CD4-positive, CD25-positive, alpha-beta regulatory T cell (primary cell): ENCODE data around the gene CAST. TPM values are rescaled to one million over a fixed set of nuclear protein-coding genes. Genes with fewer than 3 reads are reported as not detected.

Experiments
- ATAC-seq, 2 donors: fragments of 150-1000 bp; cut with Tn5 transposase; one replicate each; pipeline ENCODE4 v1.10.0; 2021; ENCODE audit warnings: low read depth in 2 of 2, moderate number of reproducible peaks in 2 of 2, moderate library complexity in 1 of 2
- DNase-seq, 3 donors: peaks; one replicate each; pipeline versions ENCODE4 v3.0.0 to v3.0.0-alpha.2; 2012 to 2022; ENCODE audit warnings: mixed read lengths in 1 of 3
- H3K27ac ChIP-seq: one replicate; pipeline ENCODE4 v1.7.0; 2013; ENCODE audit warnings: mild to moderate bottlenecking, low read length; ENCODE audit not compliant: insufficient read depth, poor library complexity, severe bottlenecking
- H3K27me3 ChIP-seq: one replicate; pipeline ENCODE4 v1.7.0; 2013; ENCODE audit warnings: low read length; ENCODE audit not compliant: control insufficient read depth, insufficient read depth
- H3K36me3 ChIP-seq: one replicate; pipeline ENCODE4 v1.7.0; 2013; ENCODE audit warnings: mild to moderate bottlenecking, low read length, moderate library complexity; ENCODE audit not compliant: control insufficient read depth, insufficient read depth
- H3K4me1 ChIP-seq: 2 replicates; pipeline ENCODE4 v1.7.0; 2013; ENCODE audit warnings: mild to moderate bottlenecking, low read length; ENCODE audit not compliant: insufficient read depth, control insufficient read depth, poor library complexity, severe bottlenecking
- H3K4me3 ChIP-seq: one replicate; pipeline ENCODE4 v1.7.0; 2013; ENCODE audit warnings: low read depth, mild to moderate bottlenecking, low read length, moderate library complexity
- H3K9me3 ChIP-seq, 2 experiments: 1 replicate in 1 of 2; 2 replicates in 1 of 2; pipeline ENCODE4 v1.7.0; 2013; ENCODE audit warnings: low read length in 2 of 2, mild to moderate bottlenecking in 1 of 2, moderate library complexity in 1 of 2; ENCODE audit not compliant: control insufficient read depth in 2 of 2
- H3K27ac Mint-ChIP-seq, 3 donors: one replicate each; pipeline ENCODE4 v1.8.0; 2020 to 2022; ENCODE audit warnings: mild to moderate bottlenecking in 3 of 3, mixed read lengths in 3 of 3, moderate library complexity in 2 of 3
- H3K27me3 Mint-ChIP-seq: one replicate; pipeline ENCODE4 v1.8.0; 2022; ENCODE audit warnings: mild to moderate bottlenecking, mixed read lengths
- H3K36me3 Mint-ChIP-seq: one replicate; pipeline ENCODE4 v1.8.0; 2020; ENCODE audit warnings: mixed read lengths
- H3K4me1 Mint-ChIP-seq, 4 donors: one replicate each; pipeline ENCODE4 v1.8.0; 2020 to 2022; ENCODE audit warnings: mixed read lengths in 4 of 4, mild to moderate bottlenecking in 1 of 4
- H3K4me3 Mint-ChIP-seq, 4 donors: one replicate each; pipeline ENCODE4 v1.8.0; 2020 to 2022; ENCODE audit warnings: mild to moderate bottlenecking in 4 of 4, mixed read lengths in 4 of 4, moderate library complexity in 3 of 4
- H3K9me3 Mint-ChIP-seq, 7 donors: one replicate each; pipeline ENCODE4 v1.8.0; 2020 to 2022; ENCODE audit warnings: mixed read lengths in 7 of 7, mild to moderate bottlenecking in 3 of 7, moderate library complexity in 2 of 7
- polyA plus RNA-seq, 4 donors: library from polyadenylated mRNA; unstranded; fragments of 300-500 nt; fragmentation: Illumina TruSeq; gene quantifications; one replicate each; pipeline ENCODE4 v1.2.3, GENCODE V29; 2021
- total RNA-seq: library from RNA; stranded (reverse); gene quantifications from one replicate; pipeline ENCODE4 v1.2.3, GENCODE V29; 2022

The CAST gene
- total and polyA plus RNA-seq, 5 donors from 2014 or later, result 37.8 to 374 (median 48.2) TPM

DNA sequence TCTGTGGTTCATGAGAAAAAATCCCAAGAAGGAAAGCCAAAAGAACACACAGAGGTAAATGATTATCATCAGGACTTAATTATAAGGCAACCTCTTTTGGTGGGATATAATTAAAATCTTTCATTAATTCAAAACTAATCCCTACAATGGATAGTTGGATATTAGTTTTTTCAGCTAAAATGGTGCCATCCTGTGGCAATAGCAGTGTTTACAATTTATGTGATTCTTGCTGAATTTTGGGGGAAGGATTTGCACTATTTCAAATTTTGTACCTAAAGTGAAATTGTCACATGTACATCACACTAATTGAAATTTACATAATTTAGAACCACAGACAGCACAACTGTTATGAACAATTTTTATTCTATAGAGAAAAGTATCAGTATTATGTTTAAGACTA lies 67.0 kb downstream of the CAST start:
- Mint-ChIP-seq H3K4me1 (peaks cover 15 to 33% (median 22%) of the 10 kb centered on the region in 4 donors), H3K9me3 (no peaks in the 10 kb centered on the region), H3K27ac (peak overlapping the region in 1 of 3 donors; percentile 46), H3K27me3 (no peaks in the 10 kb centered on the region), H3K4me3 (no peak overlapping the region), H3K36me3 (peaks cover 27% of the 10 kb centered on the region)
- H3K4me3 ChIP-seq, result no peak overlapping the region
- H3K27me3 ChIP-seq, result no peaks in the 10 kb centered on the region
- ATAC-seq (no peak), DNase-seq (no peak)
- peaks cover 6% of the 10 kb centered on the region for H3K4me1 ChIP-seq
- peaks cover 54% of the 10 kb centered on the region for H3K36me3 ChIP-seq
- H3K27ac ChIP-seq, result no peak overlapping the region
- H3K9me3 ChIP-seq, result no peaks in the 10 kb centered on the region

DNA sequence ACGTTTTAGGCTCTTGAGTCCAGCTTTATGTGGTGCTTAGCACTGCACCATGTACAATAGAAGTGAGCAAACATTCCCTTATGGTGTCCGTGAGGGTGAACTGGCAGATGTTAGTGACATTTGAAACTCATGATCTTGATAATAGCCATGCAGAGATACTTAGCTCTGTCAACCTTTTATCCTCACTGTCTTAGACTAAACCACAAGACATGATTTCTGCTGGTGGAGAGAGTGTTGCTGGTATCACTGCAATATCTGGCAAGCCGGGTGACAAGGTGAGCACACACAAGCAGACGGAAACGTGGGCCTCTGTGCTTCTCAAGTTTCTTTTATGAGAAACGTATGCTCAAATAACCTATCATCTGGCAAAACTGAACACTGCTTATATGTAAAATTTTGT lies 68.4 kb downstream of the CAST start:
- Histone ChIP-seq H3K4me3 (no peak overlapping the region), H3K27ac (no peak overlapping the region), H3K9me3 (no peaks in the 10 kb centered on the region), H3K36me3 (peaks cover 51% of the 10 kb centered on the region), H3K4me1 (peaks cover 6% of the 10 kb centered on the region), H3K27me3 (no peaks in the 10 kb centered on the region)
- no peak for ATAC-seq
- H3K4me1 Mint-ChIP-seq, result peaks cover 16 to 25% (median 22%) of the 10 kb centered on the region in 4 donors
- H3K36me3 Mint-ChIP-seq, result peaks cover 35% of the 10 kb centered on the region
- no peaks in the 10 kb centered on the region for H3K9me3 Mint-ChIP-seq
- no peak for DNase-seq
- no peak overlapping the region for H3K27ac Mint-ChIP-seq
- no peak overlapping the region for H3K4me3 Mint-ChIP-seq
- H3K27me3 Mint-ChIP-seq, result no peaks in the 10 kb centered on the region

DNA sequence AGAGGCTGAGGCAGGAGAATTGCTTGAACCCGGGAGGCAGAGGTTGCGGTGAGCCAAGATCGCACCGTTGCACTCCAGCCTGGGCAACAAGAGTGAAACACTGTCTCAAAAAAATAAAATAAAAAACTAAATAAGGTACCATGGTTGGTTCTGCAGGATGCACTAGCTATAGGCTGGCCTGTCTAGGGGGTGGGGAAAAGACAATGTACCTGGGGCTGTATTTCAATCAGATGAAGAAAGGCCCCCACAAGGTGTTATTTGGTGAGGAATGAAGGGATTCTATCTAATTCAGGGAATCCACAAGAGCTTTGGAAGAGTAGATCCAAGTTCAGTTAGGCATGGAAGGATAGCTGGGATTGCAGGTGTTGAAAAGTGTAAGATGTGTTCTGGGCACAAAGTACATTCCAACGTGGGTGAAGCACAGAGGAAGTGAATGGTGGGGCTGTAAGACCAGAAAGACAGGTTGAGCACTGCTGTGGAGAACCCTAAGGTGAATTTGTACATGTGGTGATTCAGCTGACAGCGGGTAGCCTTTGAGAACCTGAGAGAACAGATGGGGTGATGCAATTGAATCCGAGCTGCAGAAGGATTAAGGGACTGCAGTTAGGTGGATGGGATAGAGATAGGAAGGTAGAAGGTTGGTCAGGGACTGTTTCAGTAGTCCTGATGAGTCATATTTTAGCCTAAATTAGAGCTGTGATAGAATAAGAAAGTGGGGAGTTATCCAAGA lies 71.8 kb downstream of the CAST start:
- Histone ChIP-seq H3K27me3 (no peaks in the 10 kb centered on the region), H3K4me3 (no peak overlapping the region), H3K27ac (no peak overlapping the region), H3K9me3 (no peaks in the 10 kb centered on the region), H3K4me1 (no peaks in the 10 kb centered on the region), H3K36me3 (peaks cover 59% of the 10 kb centered on the region)
- H3K36me3 Mint-ChIP-seq, result peaks cover 44% of the 10 kb centered on the region
- ATAC-seq (no peak), DNase-seq (no peak)
- peaks cover 5 to 13% (median 9%) of the 10 kb centered on the region in 4 donors for H3K4me1 Mint-ChIP-seq
- no peak overlapping the region for H3K4me3 Mint-ChIP-seq
- no peaks in the 10 kb centered on the region for H3K9me3 Mint-ChIP-seq
- no peaks in the 10 kb centered on the region for H3K27me3 Mint-ChIP-seq
- peak overlapping the region in 2 of 3 donors; percentile 6 to 56 for H3K27ac Mint-ChIP-seq

DNA sequence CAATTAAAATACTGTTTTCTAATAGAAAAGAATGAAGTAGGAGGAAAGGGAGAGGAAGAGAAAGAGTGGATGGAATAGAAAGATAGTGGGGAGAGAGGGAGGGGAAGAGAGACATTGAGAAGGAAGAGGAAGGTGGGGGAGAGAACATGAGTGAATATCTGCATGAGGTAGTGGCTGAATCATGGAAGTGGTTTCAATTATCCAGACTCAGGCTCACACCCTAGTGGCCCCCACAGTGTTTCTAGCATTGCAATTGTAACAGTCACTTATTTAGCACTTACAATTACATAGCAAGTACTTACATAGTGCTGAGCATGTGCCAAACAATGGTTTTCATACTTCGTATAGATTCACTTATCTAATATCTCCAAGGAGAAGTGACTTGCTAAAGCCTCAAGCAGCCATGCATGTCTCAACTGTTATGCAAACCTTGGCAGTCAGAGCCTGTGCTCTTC lies 72.7 kb downstream of the CAST start:
- Mint-ChIP-seq H3K27me3 (no peaks in the 10 kb centered on the region), H3K27ac (peak overlapping the region; percentile 12 to 79 (median 57)), H3K36me3 (peaks cover 36% of the 10 kb centered on the region), H3K4me3 (no peak overlapping the region), H3K9me3 (no peaks in the 10 kb centered on the region), H3K4me1 (peaks cover 0 to 11% (median 7%) of the 10 kb centered on the region in 4 donors)
- Histone ChIP-seq H3K4me1 (no peaks in the 10 kb centered on the region), H3K27ac (no peak overlapping the region), H3K27me3 (no peaks in the 10 kb centered on the region), H3K9me3 (no peaks in the 10 kb centered on the region), H3K4me3 (no peak overlapping the region), H3K36me3 (peaks cover 59% of the 10 kb centered on the region)
- ATAC-seq, result no peak
- DNase-seq, result no peak

DNA sequence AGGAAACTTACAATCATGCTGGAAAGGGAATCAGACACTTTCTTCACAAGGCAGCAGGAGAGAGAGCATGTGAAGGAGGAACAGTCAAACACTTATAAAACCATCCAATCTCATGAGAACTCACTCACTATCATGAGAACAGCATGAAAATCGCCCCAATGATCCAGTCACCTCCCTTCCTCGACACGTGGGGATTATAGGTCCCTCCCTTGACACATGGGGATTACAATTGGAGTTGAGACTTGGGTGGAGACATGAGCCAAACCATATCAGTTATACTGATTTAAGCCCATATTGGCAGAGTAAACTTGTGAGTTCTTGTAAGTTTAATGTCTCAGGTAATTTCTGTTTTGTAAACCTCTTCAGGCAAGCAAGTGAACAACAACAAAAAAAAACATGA lies 74.8 kb downstream of the CAST start:
- H3K36me3 ChIP-seq, result peaks cover 66% of the 10 kb centered on the region
- Mint-ChIP-seq H3K36me3 (peaks cover 46% of the 10 kb centered on the region), H3K9me3 (no peaks in the 10 kb centered on the region)

DNA sequence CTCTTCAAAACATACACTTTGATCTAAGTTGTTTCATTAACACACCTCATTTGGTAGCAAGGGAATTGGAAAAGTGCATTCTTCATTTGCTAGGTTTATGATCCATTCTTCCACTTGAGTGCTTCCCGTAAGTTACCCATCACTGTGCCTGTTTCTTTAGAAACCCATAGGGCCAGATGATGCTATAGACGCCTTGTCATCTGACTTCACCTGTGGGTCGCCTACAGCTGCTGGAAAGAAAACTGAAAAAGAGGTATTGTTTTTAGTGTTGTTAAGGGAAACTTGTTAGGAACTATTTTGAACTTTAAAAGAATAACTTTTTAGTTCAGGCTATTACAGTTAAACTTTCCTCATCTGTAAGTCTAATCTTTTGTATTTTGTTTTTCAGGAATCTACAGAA lies 78.9 kb downstream of the CAST start:
- H3K27ac ChIP-seq, result no peak overlapping the region
- no peaks in the 10 kb centered on the region for H3K27me3 ChIP-seq
- H3K27me3 Mint-ChIP-seq, result no peaks in the 10 kb centered on the region
- no peak for DNase-seq
- H3K9me3 ChIP-seq, result no peaks in the 10 kb centered on the region
- ATAC-seq, result no peak
- H3K36me3 ChIP-seq, result peaks cover 92% of the 10 kb centered on the region
- no peaks in the 10 kb centered on the region for H3K4me1 ChIP-seq
- no peak overlapping the region for H3K4me3 Mint-ChIP-seq
- H3K27ac Mint-ChIP-seq, result peak overlapping the region in 2 of 3 donors; percentile 42 to 47
- peaks cover 63% of the 10 kb centered on the region for H3K36me3 Mint-ChIP-seq
- peaks cover 0 to 7% (median 3%) of the 10 kb centered on the region in 4 donors for H3K4me1 Mint-ChIP-seq
- H3K9me3 Mint-ChIP-seq, result no peaks in the 10 kb centered on the region
- H3K4me3 ChIP-seq, result no peak overlapping the region

More for the DNA sequence above, 74.8 kb downstream of the CAST start:
- Mint-ChIP-seq H3K4me3 (no peak overlapping the region), H3K4me1 (peaks cover 0 to 12% (median 5%) of the 10 kb centered on the region in 4 donors), H3K27me3 (no peaks in the 10 kb centered on the region), H3K27ac (peak overlapping the region in 1 of 3 donors; percentile 34)
- ATAC-seq (no peak), DNase-seq (no peak)
- no peak overlapping the region for H3K27ac ChIP-seq
- H3K4me3 ChIP-seq, result no peak overlapping the region
- H3K4me1 ChIP-seq, result no peaks in the 10 kb centered on the region
- H3K27me3 ChIP-seq, result no peaks in the 10 kb centered on the region
- no peaks in the 10 kb centered on the region for H3K9me3 ChIP-seq

DNA sequence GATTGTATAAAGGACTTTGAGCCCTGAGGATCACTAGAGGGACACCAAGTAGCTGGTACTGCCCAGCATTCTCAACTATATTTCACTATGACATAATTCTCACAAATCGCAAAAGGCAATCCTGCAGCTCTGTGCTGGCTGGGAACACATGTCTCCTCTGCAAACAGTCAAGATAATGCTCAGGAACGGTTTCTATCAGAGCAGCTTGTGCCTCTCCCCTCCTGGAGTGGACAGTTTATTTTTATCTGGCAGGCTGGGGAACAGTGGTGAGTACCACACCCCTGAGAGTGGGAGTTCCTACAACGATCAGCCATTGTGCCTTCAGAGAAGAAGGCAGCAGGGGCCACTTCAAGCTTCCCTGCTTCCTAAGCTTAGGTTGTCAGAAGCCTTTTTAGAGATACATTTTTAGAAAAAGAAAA lies 79.7 kb downstream of the CAST start:
- Histone ChIP-seq H3K4me3 (no peak overlapping the region), H3K27ac (no peak overlapping the region), H3K4me1 (no peaks in the 10 kb centered on the region), H3K36me3 (peaks cover 91% of the 10 kb centered on the region), H3K27me3 (no peaks in the 10 kb centered on the region), H3K9me3 (no peaks in the 10 kb centered on the region)
- peaks cover 61% of the 10 kb centered on the region for H3K36me3 Mint-ChIP-seq
- H3K27me3 Mint-ChIP-seq, result no peaks in the 10 kb centered on the region
- peaks cover 0 to 7% (median 5%) of the 10 kb centered on the region in 4 donors for H3K4me1 Mint-ChIP-seq
- no peaks in the 10 kb centered on the region for H3K9me3 Mint-ChIP-seq
- H3K4me3 Mint-ChIP-seq, result peak overlapping the region in 1 of 4 donors; percentile 27
- H3K27ac Mint-ChIP-seq, result peak overlapping the region in 1 of 3 donors; percentile 47
- DNase-seq (no peak), ATAC-seq (no peak)

DNA sequence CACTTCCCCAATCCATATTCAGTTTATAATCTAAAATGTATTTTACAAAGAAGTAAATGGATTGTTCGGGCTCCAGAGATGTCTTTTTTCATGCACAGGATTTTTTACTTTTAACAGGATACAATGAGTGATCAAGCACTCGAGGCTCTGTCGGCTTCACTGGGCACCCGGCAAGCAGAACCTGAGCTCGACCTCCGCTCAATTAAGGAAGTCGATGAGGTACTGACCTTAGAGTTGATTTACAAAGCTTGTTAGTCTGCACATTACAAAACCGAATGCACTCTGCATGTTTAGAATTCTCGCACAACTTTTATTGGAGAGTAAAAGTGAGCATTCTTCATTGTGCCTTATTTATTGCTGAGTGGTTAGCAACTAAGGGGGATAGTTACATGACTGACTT lies 80.4 kb downstream of the CAST start:
- H3K27me3 ChIP-seq, result no peaks in the 10 kb centered on the region
- H3K27ac Mint-ChIP-seq, result peak overlapping the region in 2 of 3 donors; percentile 12 to 53
- H3K4me1 ChIP-seq, result no peaks in the 10 kb centered on the region
- H3K27ac ChIP-seq, result no peak overlapping the region
- no peaks in the 10 kb centered on the region for H3K9me3 Mint-ChIP-seq
- no peak overlapping the region for H3K4me3 ChIP-seq
- no peaks in the 10 kb centered on the region for H3K9me3 ChIP-seq
- H3K36me3 Mint-ChIP-seq, result peaks cover 56% of the 10 kb centered on the region
- H3K27me3 Mint-ChIP-seq, result no peaks in the 10 kb centered on the region
- ATAC-seq (no peak), DNase-seq (no peak)
- peaks cover 96% of the 10 kb centered on the region for H3K36me3 ChIP-seq
- H3K4me3 Mint-ChIP-seq, result no peak overlapping the region
- peaks cover 0 to 7% (median 6%) of the 10 kb centered on the region in 4 donors for H3K4me1 Mint-ChIP-seq
